HL-60 (cell line): ENCODE measurements around the gene NXNL1.
"Not testable (repeated sequence)": the region's sequence is repeated elsewhere in the genome, so short reads cannot be mapped to it uniquely, and the experiment has no call there.

ENCODE experiments used
- DNase-seq, 2 experiments: peaks; one replicate each; pipeline ENCODE4 v3.0.0-alpha.2; 2010 to 2020; ENCODE audit warnings: low read depth in 1 of 2, low spot score in 1 of 2
- H3K27ac ChIP-seq: fragments of 250-450 bp; sonication (Bioruptor Pico); replicated peaks from 2 replicates; pipeline ENCODE4 v1.5.1; 2020; ENCODE audit warnings: mild to moderate bottlenecking, moderate library complexity
- H3K27me3 ChIP-seq: fragments of 250-450 bp; sonication (Bioruptor Pico); 2 replicates; pipeline ENCODE4 v1.5.1; 2021; ENCODE audit warnings: mild to moderate bottlenecking, moderate library complexity; ENCODE audit not compliant: insufficient read depth, poor library complexity, severe bottlenecking
- H3K4me3 ChIP-seq: replicated peaks from 2 replicates; pipeline ENCODE4 v1.5.1; 2011; ENCODE audit warnings: mild to moderate bottlenecking, control low read depth, low read length; ENCODE audit not compliant: insufficient read depth
- GABPA ChIP-seq: IDR thresholded peaks from 2 replicates; pipeline ENCODE4 v1.6.1; 2012; ENCODE audit warnings: low read depth
- POLR2AphosphoS5 ChIP-seq: IDR thresholded peaks from 2 replicates; pipeline ENCODE4 v1.6.1; 2012; ENCODE audit warnings: low read depth
- REST ChIP-seq: IDR thresholded peaks from 2 replicates; pipeline ENCODE4 v1.6.1; 2012; ENCODE audit warnings: low read depth; ENCODE audit not compliant: insufficient replicate concordance
- SPI1 ChIP-seq: IDR thresholded peaks from 2 replicates; pipeline ENCODE4 v1.6.1; 2012; ENCODE audit warnings: low read depth, mild to moderate bottlenecking, borderline replicate concordance
- TF ChIP-seq, protein P1 (sequence below): IDR thresholded peaks from one replicate; pipeline ENCODE4 v1.5.1; 2011; ENCODE audit warnings: low read length, control low read depth, inconsistent platforms; ENCODE audit not compliant: insufficient read depth

Gene NXNL1

GRCh38 chr19:17500447-17501198 is 39.9 kb upstream of the NXNL1 start:
- Histone ChIP-seq H3K27ac (peak overlapping the region; percentile 87), H3K27me3 (no peaks in the 10 kb centered on the region), H3K4me3 (no peak overlapping the region)
- DNase-seq, result no peak
- no peak for TF ChIP-seq SPI1

DNA sequence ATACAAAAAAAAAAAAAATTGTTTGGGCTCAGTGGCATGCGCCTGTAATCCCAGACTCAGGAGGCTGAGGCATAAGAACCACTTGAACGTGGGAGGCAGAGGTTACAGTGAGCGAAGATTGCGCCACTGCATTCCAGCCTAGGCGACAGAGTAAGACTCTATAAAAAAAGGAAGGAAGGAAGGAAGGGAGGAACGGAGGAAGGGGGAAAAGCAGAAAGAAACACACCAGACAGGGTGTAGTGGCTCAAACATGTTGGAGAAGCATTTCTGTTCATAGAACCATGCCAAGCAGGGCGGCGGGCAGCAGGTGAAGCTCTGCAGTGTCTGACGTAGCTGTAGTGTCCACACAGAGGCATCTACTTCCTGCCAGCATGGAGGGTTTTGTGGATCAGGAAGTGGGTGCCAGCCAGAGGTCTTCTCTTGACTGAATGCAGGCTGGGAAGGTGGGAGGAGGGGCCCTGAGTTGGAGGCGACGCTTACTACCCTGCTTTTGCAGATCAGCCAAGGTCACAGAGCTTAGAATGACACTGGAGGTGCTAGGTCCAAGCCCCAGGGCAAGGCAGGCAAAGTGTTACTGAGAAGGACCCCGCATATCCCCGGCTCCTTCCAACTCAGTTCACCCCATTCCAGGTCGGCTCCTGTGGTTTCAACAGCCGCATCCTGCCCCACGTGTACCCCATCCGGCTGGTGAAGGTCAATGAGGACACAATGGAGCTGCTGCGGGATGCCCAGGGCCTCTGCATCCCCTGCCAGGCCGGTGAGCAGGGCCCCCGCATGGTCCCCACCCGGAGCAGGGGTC is 39.1 kb upstream of the NXNL1 start:
- Histone ChIP-seq H3K27me3 (no peaks in the 10 kb centered on the region), H3K27ac (peak overlapping the region; percentile 87), H3K4me3 (no peak overlapping the region; the same call in 1 of the 2 replicates)
- peak; percentile 83 to 85 for DNase-seq
- TF ChIP-seq SPI1 (peak; percentile 36; the same call in 1 of the 2 replicates), GABPA (no peak), POLR2AphosphoS5 (peak; percentile 43; the same call in 1 of the 2 replicates), REST (no peak)
- TF ChIP-seq, protein P1, sequence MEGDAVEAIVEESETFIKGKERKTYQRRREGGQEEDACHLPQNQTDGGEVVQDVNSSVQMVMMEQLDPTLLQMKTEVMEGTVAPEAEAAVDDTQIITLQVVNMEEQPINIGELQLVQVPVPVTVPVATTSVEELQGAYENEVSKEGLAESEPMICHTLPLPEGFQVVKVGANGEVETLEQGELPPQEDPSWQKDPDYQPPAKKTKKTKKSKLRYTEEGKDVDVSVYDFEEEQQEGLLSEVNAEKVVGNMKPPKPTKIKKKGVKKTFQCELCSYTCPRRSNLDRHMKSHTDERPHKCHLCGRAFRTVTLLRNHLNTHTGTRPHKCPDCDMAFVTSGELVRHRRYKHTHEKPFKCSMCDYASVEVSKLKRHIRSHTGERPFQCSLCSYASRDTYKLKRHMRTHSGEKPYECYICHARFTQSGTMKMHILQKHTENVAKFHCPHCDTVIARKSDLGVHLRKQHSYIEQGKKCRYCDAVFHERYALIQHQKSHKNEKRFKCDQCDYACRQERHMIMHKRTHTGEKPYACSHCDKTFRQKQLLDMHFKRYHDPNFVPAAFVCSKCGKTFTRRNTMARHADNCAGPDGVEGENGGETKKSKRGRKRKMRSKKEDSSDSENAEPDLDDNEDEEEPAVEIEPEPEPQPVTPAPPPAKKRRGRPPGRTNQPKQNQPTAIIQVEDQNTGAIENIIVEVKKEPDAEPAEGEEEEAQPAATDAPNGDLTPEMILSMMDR, result no peak

- not testable (repeated sequence) for DNase-seq, H3K27me3 ChIP-seq, H3K27ac ChIP-seq, H3K4me3 ChIP-seq
These were observed 38.3 kb upstream of the NXNL1 start for GRCh38 chr19:17499025-17499424.

DNA sequence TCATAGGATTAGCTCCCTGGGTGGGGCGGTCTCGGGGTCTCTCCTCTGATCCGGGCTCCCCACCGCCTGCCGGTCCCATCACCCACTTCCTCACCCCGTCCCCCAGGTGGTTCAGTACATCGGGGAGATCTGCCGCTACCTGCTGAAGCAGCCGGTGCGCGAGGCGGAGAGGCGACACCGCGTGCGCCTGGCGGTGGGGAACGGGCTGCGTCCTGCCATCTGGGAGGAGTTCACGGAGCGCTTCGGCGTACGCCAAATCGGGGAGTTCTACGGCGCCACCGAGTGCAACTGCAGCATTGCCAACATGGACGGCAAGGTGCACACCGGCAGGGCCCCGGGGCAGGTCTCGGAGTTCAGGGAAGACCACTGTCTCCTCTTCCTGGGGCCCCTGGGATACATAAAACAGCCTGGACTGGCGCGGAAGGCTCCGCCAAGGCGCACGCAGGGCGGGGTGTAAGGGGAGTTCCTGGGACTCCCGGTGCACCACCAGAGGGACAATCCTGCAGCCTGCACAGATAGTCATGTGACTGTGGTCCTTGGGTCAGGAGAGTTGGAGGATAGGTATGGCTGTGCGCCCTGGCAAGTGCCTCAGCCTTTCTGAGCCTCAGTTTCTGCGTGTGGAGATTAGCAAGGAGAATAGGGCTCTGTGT is 36.5 kb upstream of the NXNL1 start:
- Histone ChIP-seq H3K4me3 (no peak overlapping the region), H3K27me3 (no peaks in the 10 kb centered on the region), H3K27ac (no peak overlapping the region)
- TF ChIP-seq GABPA (no peak), POLR2AphosphoS5 (no peak), REST (no peak), SPI1 (no peak)
- TF ChIP-seq, protein P1, result no peak
- DNase-seq, result no peak
